ENCODE results near the gene ATL1. TPM values are rescaled to one million over a fixed set of nuclear protein-coding genes. Genes with fewer than 3 reads are reported as not detected.

ATL1 gene
- total RNA-seq, 2 experiments from 2014 or later: 0.82 to 1.6 TPM

DNA sequence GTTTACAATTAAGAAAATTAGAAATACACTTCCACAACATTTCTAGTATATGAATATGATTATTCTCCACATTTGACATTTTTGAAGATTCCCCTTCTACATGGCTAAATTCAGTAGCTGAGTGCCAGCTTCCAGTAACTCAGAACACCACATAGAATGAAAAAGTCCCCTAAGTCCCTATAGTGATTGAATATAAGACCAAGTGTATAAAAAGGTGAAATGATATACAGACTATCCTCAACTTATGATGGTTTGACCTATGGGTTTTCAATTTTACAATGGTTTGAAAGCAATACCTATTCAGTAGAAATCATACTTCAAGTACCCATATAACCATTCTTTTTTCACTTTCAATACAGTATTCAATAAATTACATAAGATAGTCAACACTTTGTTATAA, 15.8 kb downstream of the ATL1 start:
- ChIA-PET CTCF (ENCODE audit: unreplicated experiment) (no interaction called here), POLR2A (interaction anchor here (0.9 kb wide), 1 partner anchor 449 kb away, joined by 3 read pairs; no protein-coding TSS in a partner anchor)
- no peaks in the 10 kb centered on the region for H3K9me2 ChIP-seq (ENCODE audit: insufficient read depth, low read length)
- no peaks in the 10 kb centered on the region for H3K36me3 ChIP-seq (ENCODE audit: insufficient read depth, low read length)
- no peaks in the 10 kb centered on the region for H4K20me1 ChIP-seq (ENCODE audit: insufficient read depth, low read length)
- H3K4me3 ChIP-seq (ENCODE audit: low read depth, low read length, poor library complexity, severe bottlenecking): no peak overlapping the region
- H3K79me2 ChIP-seq (ENCODE audit: insufficient read depth, low read depth, low read length): no peaks in the 10 kb centered on the region
- no peak overlapping the region for H3K27ac ChIP-seq (ENCODE audit: low read depth, low read length, poor library complexity, severe bottlenecking)
- intact Hi-C loops (cut with micrococcal nuclease; ENCODE audit: unreplicated experiment): no loop called here
- BruUV-seq (replicated peaks): no TSS peak
- H3K4me2 ChIP-seq (ENCODE audit: low read length): no peak overlapping the region
- H3K9me3 ChIP-seq (ENCODE audit: low read length): peaks cover 9% of the 10 kb centered on the region; the same call in 1 of the 2 replicates
- H3K4me1 ChIP-seq (ENCODE audit: insufficient read depth, low read length, poor library complexity, severe bottlenecking): no peaks in the 10 kb centered on the region
- no peak overlapping the region for H2AFZ ChIP-seq (ENCODE audit: low read length)
- DNase-seq (ENCODE audit: low spot score): no peak
- TF ChIP-seq, protein P1, sequence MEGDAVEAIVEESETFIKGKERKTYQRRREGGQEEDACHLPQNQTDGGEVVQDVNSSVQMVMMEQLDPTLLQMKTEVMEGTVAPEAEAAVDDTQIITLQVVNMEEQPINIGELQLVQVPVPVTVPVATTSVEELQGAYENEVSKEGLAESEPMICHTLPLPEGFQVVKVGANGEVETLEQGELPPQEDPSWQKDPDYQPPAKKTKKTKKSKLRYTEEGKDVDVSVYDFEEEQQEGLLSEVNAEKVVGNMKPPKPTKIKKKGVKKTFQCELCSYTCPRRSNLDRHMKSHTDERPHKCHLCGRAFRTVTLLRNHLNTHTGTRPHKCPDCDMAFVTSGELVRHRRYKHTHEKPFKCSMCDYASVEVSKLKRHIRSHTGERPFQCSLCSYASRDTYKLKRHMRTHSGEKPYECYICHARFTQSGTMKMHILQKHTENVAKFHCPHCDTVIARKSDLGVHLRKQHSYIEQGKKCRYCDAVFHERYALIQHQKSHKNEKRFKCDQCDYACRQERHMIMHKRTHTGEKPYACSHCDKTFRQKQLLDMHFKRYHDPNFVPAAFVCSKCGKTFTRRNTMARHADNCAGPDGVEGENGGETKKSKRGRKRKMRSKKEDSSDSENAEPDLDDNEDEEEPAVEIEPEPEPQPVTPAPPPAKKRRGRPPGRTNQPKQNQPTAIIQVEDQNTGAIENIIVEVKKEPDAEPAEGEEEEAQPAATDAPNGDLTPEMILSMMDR (conservative IDR thresholded peaks at IDR 0.05; ENCODE audit: low read length): no peak
- no peak for TF ChIP-seq EZH2phosphoT487 (IDR thresholded peaks at IDR 0.05; ENCODE audit: borderline replicate concordance, low read depth, low read length)

DNA sequence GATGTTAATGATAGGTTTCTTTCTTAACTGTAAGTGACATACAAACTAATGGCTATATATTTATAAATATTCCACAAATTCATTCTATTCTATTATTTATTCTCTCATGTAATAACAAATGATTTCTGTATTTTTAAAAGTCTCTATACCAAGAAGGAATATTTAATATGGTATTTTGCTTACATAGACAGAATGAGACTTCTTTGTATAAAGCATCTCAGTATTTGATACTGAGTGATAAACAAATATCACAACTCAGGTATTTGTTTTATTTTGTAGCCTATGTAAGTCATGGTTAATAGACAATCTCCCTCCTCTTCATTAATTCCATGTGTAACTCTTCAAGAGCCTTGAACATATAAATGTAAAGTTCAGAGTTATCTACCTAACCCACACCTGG, 18.0 kb downstream of the ATL1 start:
- no peak for DNase-seq (ENCODE audit: low spot score)
- BruUV-seq (replicated peaks): no TSS peak
- Histone ChIP-seq H3K4me3 (ENCODE audit: low read depth, low read length, poor library complexity, severe bottlenecking) (no peak overlapping the region), H3K9me3 (ENCODE audit: low read length) (no peaks in the 10 kb centered on the region), H4K20me1 (ENCODE audit: insufficient read depth, low read length) (no peaks in the 10 kb centered on the region), H3K79me2 (ENCODE audit: insufficient read depth, low read depth, low read length) (no peaks in the 10 kb centered on the region), H3K4me1 (ENCODE audit: insufficient read depth, low read length, poor library complexity, severe bottlenecking) (no peaks in the 10 kb centered on the region), H3K9me2 (ENCODE audit: insufficient read depth, low read length) (no peaks in the 10 kb centered on the region), H2AFZ (ENCODE audit: low read length) (no peak overlapping the region), H3K4me2 (ENCODE audit: low read length) (no peak overlapping the region), H3K27ac (ENCODE audit: low read depth, low read length, poor library complexity, severe bottlenecking) (no peak overlapping the region), H3K36me3 (ENCODE audit: insufficient read depth, low read length) (no peaks in the 10 kb centered on the region)
- CTCF ChIA-PET (ENCODE audit: unreplicated experiment): no interaction called here
- POLR2A ChIA-PET: no interaction called here
- TF ChIP-seq, protein P1 (conservative IDR thresholded peaks at IDR 0.05; ENCODE audit: low read length): no peak
- TF ChIP-seq EZH2phosphoT487 (IDR thresholded peaks at IDR 0.05; ENCODE audit: borderline replicate concordance, low read depth, low read length): no peak
- intact Hi-C loops (cut with micrococcal nuclease; ENCODE audit: unreplicated experiment): no loop called here

DNA sequence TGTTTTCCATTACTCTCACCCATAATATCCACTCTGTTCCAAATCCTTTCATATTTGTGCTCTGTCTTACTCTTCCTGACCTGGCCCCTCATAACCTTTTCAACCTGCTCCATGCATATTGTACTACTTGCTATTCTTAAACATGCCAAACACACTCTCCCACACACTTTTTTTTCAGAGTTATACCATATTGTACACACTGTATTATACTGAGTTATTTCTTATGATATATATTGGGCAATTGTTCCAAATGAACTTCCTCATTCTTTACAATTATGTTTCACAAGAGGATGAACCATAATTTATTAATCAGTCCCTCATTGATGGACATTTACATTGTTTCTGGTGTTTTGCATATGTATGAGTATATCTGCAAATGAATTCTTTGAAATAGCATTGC, 18.5 kb downstream of the ATL1 start:
- H2AFZ ChIP-seq (ENCODE audit: low read length): no peak overlapping the region
- ChIA-PET POLR2A (no interaction called here), CTCF (ENCODE audit: unreplicated experiment) (no interaction called here)

More for the DNA sequence above, 18.5 kb downstream of the ATL1 start:
- intact Hi-C loops (cut with micrococcal nuclease; ENCODE audit: unreplicated experiment): no loop called here
- no peak overlapping the region for H3K4me3 ChIP-seq (ENCODE audit: low read depth, low read length, poor library complexity, severe bottlenecking)
- DNase-seq (ENCODE audit: low spot score): no peak
- H3K9me2 ChIP-seq (ENCODE audit: insufficient read depth, low read length): no peaks in the 10 kb centered on the region
- no peaks in the 10 kb centered on the region for H3K36me3 ChIP-seq (ENCODE audit: insufficient read depth, low read length)
- H3K79me2 ChIP-seq (ENCODE audit: insufficient read depth, low read depth, low read length): no peaks in the 10 kb centered on the region
- BruUV-seq (replicated peaks): no TSS peak
- no peaks in the 10 kb centered on the region for H3K9me3 ChIP-seq (ENCODE audit: low read length)
- H3K4me2 ChIP-seq (ENCODE audit: low read length): no peak overlapping the region
- no peak for TF ChIP-seq EZH2phosphoT487 (IDR thresholded peaks at IDR 0.05; ENCODE audit: borderline replicate concordance, low read depth, low read length)
- TF ChIP-seq, protein P1 (conservative IDR thresholded peaks at IDR 0.05; ENCODE audit: low read length): no peak
- no peak overlapping the region for H3K27ac ChIP-seq (ENCODE audit: low read depth, low read length, poor library complexity, severe bottlenecking)
- H4K20me1 ChIP-seq (ENCODE audit: insufficient read depth, low read length): no peaks in the 10 kb centered on the region
- H3K4me1 ChIP-seq (ENCODE audit: insufficient read depth, low read length, poor library complexity, severe bottlenecking): no peaks in the 10 kb centered on the region

Data from OCI-LY7 (cell line).